Neural progenitor cell (in vitro differentiated cells): ENCODE measurements around the gene MYL9. TPM values are rescaled to one million over a fixed set of nuclear protein-coding genes. Genes with fewer than 3 reads are reported as not detected.

ENCODE experiments used
- DNase-seq: peaks from one replicate; pipeline ENCODE4 v3.0.0-alpha.2; 2016; ENCODE audit warnings: low spot score
- H2AFZ ChIP-seq: fragments of 200-600 bp; sonication (generic); replicated peaks from 2 replicates; pipeline ENCODE4 v1.6.1; 2016; ENCODE audit warnings: antibody characterized with exemption
- H3F3A ChIP-seq: fragments of 200-600 bp; sonication (generic); 2 replicates; pipeline ENCODE4 v1.6.1; 2016; ENCODE audit warnings: antibody characterized with exemption, low read depth
- H3K27ac ChIP-seq: fragments of 200-600 bp; sonication (generic); 2 replicates; pipeline ENCODE4 v1.5.1; 2016; ENCODE audit warnings: mild to moderate bottlenecking
- H3K27me3 ChIP-seq: fragments of 200-600 bp; sonication (generic); 2 replicates; pipeline ENCODE4 v1.6.1; 2016; ENCODE audit warnings: mild to moderate bottlenecking, moderate library complexity
- H3K36me3 ChIP-seq: fragments of 200-600 bp; sonication (generic); 2 replicates; pipeline ENCODE4 v1.5.1; 2016
- H3K4me1 ChIP-seq: fragments of 200-600 bp; sonication (generic); 2 replicates; pipeline ENCODE4 v1.6.1; 2016; ENCODE audit warnings: mixed run types
- H3K4me2 ChIP-seq: fragments of 200-600 bp; sonication (generic); 2 replicates; pipeline ENCODE4 v1.6.1; 2016
- H3K4me3 ChIP-seq: fragments of 200-600 bp; sonication (generic); 2 replicates; pipeline ENCODE4 v1.5.1; 2016
- H3K79me2 ChIP-seq: fragments of 200-600 bp; sonication (generic); 2 replicates; pipeline ENCODE4 v1.6.1; 2016; ENCODE audit warnings: low read depth
- H3K9ac ChIP-seq: fragments of 200-600 bp; sonication (generic); 2 replicates; pipeline ENCODE4 v1.6.1; 2016
- H3K9me3 ChIP-seq: fragments of 200-600 bp; sonication (generic); 2 replicates; pipeline ENCODE4 v1.5.1; 2016; ENCODE audit warnings: low read depth
- H4K20me1 ChIP-seq: fragments of 200-600 bp; sonication (generic); 2 replicates; pipeline ENCODE4 v1.6.1; 2016; ENCODE audit warnings: low read depth
- H3K27ac Mint-ChIP-seq: 3 replicates; pipeline ENCODE4 v1.8.0; 2021; ENCODE audit warnings: mixed read lengths
- H3K27me3 Mint-ChIP-seq: 2 replicates; pipeline ENCODE4 v1.8.0; 2022; ENCODE audit warnings: low read depth, mild to moderate bottlenecking, inconsistent platforms, moderate library complexity, mixed read lengths; ENCODE audit not compliant: insufficient read depth
- H3K36me3 Mint-ChIP-seq: 3 replicates; pipeline ENCODE4 v1.8.0; 2021; ENCODE audit warnings: mixed read lengths
- H3K4me1 Mint-ChIP-seq: 3 replicates; pipeline ENCODE4 v1.8.0; 2021; ENCODE audit warnings: mixed read lengths
- H3K4me3 Mint-ChIP-seq: 3 replicates; pipeline ENCODE4 v1.8.0; 2021; ENCODE audit warnings: mild to moderate bottlenecking, moderate library complexity, mixed read lengths
- H3K9me3 Mint-ChIP-seq: 3 replicates; pipeline ENCODE4 v1.8.0; 2020; ENCODE audit warnings: mixed read lengths
- EZH2 ChIP-seq: fragments of 200-600 bp; sonication (generic); IDR thresholded peaks from 2 replicates; pipeline ENCODE4 v1.6.1; 2017; ENCODE audit warnings: antibody characterized with exemption, mild to moderate bottlenecking, moderate library complexity
- EZH2phosphoT487 ChIP-seq: fragments of 200-600 bp; sonication (generic); IDR thresholded peaks from 2 replicates; pipeline ENCODE4 v1.6.1; 2017; ENCODE audit warnings: antibody characterized with exemption
- small RNA-seq: library from RNA; depleted of rRNA; stranded (forward); fragments of <200 nt; gene quantifications from one replicate; pipeline ENCODE3, GENCODE V24; 2015
- total RNA-seq: library from RNA; depleted of rRNA; stranded (reverse); fragments of >200 nt; gene quantifications from 2 replicates; pipeline ENCODE4 v1.2.3, GENCODE V29; 2015; ENCODE audit warnings: low replicate concordance
- TF ChIP-seq, protein P1 (sequence below): fragments of 200-600 bp; sonication (generic); IDR thresholded peaks from 2 replicates; pipeline ENCODE4 v1.5.1; 2017; ENCODE audit warnings: antibody characterized with exemption, mild to moderate bottlenecking

Gene MYL9
- total RNA-seq, 1 donor from 2014 or later, result 12.4 TPM

DNA sequence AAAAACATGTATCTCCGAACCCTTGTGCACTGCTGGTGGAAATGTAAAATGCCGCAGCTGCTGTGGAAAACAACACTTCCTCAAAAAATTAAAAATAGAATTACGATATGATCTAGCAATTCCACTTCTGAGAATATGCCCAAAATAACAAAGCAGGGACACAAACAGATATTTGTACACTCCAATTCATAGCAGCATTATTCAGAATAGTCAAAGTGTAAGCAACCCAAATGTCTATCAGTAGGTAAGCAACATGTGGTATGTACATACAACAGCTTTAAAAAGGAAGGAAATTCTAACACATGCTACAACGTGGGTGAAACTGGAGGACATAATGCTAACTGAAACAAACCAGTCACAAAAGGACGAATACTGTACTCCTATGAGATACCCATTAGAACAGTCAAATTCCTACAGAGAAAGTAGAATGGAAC, 58.6 kb downstream of the MYL9 start:
- no peaks in the 10 kb centered on the region for H3K27me3 ChIP-seq
- H3F3A ChIP-seq, result peaks cover 6% of the 10 kb centered on the region
- H3K4me3 Mint-ChIP-seq, result no peak overlapping the region
- H3K36me3 Mint-ChIP-seq, result peaks cover 3% of the 10 kb centered on the region
- no peaks in the 10 kb centered on the region for H3K36me3 ChIP-seq
- no peak overlapping the region for H2AFZ ChIP-seq
- H3K9ac ChIP-seq, result no peak overlapping the region
- no peak for DNase-seq
- H3K4me2 ChIP-seq, result no peak overlapping the region
- TF ChIP-seq EZH2phosphoT487 (no peak), EZH2 (no peak)
- TF ChIP-seq, protein P1, sequence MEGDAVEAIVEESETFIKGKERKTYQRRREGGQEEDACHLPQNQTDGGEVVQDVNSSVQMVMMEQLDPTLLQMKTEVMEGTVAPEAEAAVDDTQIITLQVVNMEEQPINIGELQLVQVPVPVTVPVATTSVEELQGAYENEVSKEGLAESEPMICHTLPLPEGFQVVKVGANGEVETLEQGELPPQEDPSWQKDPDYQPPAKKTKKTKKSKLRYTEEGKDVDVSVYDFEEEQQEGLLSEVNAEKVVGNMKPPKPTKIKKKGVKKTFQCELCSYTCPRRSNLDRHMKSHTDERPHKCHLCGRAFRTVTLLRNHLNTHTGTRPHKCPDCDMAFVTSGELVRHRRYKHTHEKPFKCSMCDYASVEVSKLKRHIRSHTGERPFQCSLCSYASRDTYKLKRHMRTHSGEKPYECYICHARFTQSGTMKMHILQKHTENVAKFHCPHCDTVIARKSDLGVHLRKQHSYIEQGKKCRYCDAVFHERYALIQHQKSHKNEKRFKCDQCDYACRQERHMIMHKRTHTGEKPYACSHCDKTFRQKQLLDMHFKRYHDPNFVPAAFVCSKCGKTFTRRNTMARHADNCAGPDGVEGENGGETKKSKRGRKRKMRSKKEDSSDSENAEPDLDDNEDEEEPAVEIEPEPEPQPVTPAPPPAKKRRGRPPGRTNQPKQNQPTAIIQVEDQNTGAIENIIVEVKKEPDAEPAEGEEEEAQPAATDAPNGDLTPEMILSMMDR, result no peak
- no peaks in the 10 kb centered on the region for H3K9me3 ChIP-seq
- H3K4me1 ChIP-seq, result no peaks in the 10 kb centered on the region
- H3K27ac Mint-ChIP-seq, result no peak overlapping the region
- H3K27me3 Mint-ChIP-seq, result peaks cover 11% of the 10 kb centered on the region
- no peaks in the 10 kb centered on the region for H3K9me3 Mint-ChIP-seq
- H3K4me3 ChIP-seq, result no peak overlapping the region
- H3K27ac ChIP-seq, result no peak overlapping the region
- H4K20me1 ChIP-seq, result no peaks in the 10 kb centered on the region
- H3K79me2 ChIP-seq, result no peaks in the 10 kb centered on the region
- H3K4me1 Mint-ChIP-seq, result peaks cover 6% of the 10 kb centered on the region

Small RNAs within 50 kb of the gene (small RNA-seq; reads per million reads assigned to genes)
- not detected for gene RF00017

Other genes starting within 250 kb of the MYL9 start
- gene DLGAP4, start 235.2 kb upstream of the MYL9 start, total RNA-seq, result 21.7 and 74.5 TPM in 2 replicates
- 67.1 and 76.5 TPM in 2 replicates for gene TGIF2, start 32.1 kb downstream of the MYL9 start, total RNA-seq
- 69.5 and 90.1 TPM in 2 replicates for gene RAB5IF, start 64.3 kb downstream of the MYL9 start, total RNA-seq
- gene SLA2, start 104.7 kb downstream of the MYL9 start, total RNA-seq, result 0.21 and 0.50 TPM in 2 replicates
- 23.8 and 25.3 TPM in 2 replicates for gene NDRG3, start 204.6 kb downstream of the MYL9 start, total RNA-seq
- 34.4 and 48.2 TPM in 2 replicates for gene DSN1, start 232.2 kb downstream of the MYL9 start, total RNA-seq